K562 (cell line): Measurements from ENCODE around the gene IARS1. TPM values are rescaled to one million over a fixed set of nuclear protein-coding genes. Genes with fewer than 3 reads are reported as not detected.

Source experiments
- CREM ChIP-seq: IDR thresholded peaks from 2 replicates; pipeline ENCODE4 v1.6.1; 2014; ENCODE audit warnings: antibody characterized with exemption, low read depth
- EP400 ChIP-seq: fragments of 450-650 bp; IDR thresholded peaks from 2 replicates; pipeline ENCODE4 v1.6.1; 2017; ENCODE audit warnings: antibody characterized with exemption, mild to moderate bottlenecking, moderate library complexity
- MXD1 ChIP-seq: fragments of 250-450 bp; sonication (Bioruptor Pico); IDR thresholded peaks from 2 replicates; pipeline ENCODE4 v1.8.0; 2021; ENCODE audit warnings: borderline replicate concordance, mild to moderate bottlenecking, moderate library complexity; ENCODE audit not compliant: poor library complexity, severe bottlenecking
- MXI1 ChIP-seq: IDR thresholded peaks from 2 replicates; pipeline ENCODE4 v1.6.1; 2011; ENCODE audit warnings: low read depth, mild to moderate bottlenecking, improper control_type of control experiment, low read length
- NONO ChIP-seq, 2 experiments: fragments of 200-400 bp in 1 of 2; fragments of 450-650 bp in 1 of 2; formaldehyde crosslinking in 1 of 2; IDR thresholded peaks; 2 replicates each; pipeline ENCODE4 v1.6.1; 2017; ENCODE audit warnings: low read depth in 2 of 2, mild to moderate bottlenecking in 2 of 2, moderate library complexity in 2 of 2, low read length in 1 of 2
- OTX1 ChIP-seq: fragments of 450-650 bp; formaldehyde crosslinking; IDR thresholded peaks from 2 replicates; pipeline ENCODE4 v1.4.0; 2022; ENCODE audit warnings: mild to moderate bottlenecking
- PHF8 ChIP-seq: fragments of 200-600 bp; sonication (generic); IDR thresholded peaks from 2 replicates; pipeline ENCODE4 v1.6.1; 2012; ENCODE audit warnings: mixed run types, mild to moderate bottlenecking, inconsistent platforms, low read length, moderate library complexity, borderline replicate concordance
- PKNOX1 ChIP-seq: fragments of 450-650 bp; IDR thresholded peaks from 2 replicates; pipeline ENCODE4 v1.6.1; 2016
- POLR2A ChIP-seq: fragments of 450-650 bp; conservative IDR thresholded peaks from 2 replicates; pipeline ENCODE4 v1.6.1; 2016
- POU5F1 ChIP-seq: fragments of 150-350 bp; IDR thresholded peaks from 2 replicates; pipeline ENCODE4 v1.6.1; 2014; ENCODE audit warnings: borderline replicate concordance, low read length, low read depth, mild to moderate bottlenecking; ENCODE audit not compliant: partially characterized antibody
- RAD51 ChIP-seq: fragments of 450-650 bp; IDR thresholded peaks from 2 replicates; pipeline ENCODE4 v1.7.1; 2016; ENCODE audit warnings: low read depth, mild to moderate bottlenecking, borderline replicate concordance
- RBFOX2 ChIP-seq: fragments of 200-400 bp; formaldehyde crosslinking; IDR thresholded peaks from 2 replicates; pipeline ENCODE4 v1.6.1; 2017; ENCODE audit warnings: low read depth, mild to moderate bottlenecking, low read length, moderate library complexity
- RHOXF2B ChIP-seq: fragments of 250-450 bp; sonication (Bioruptor Pico); conservative IDR thresholded peaks from 2 replicates; pipeline ENCODE4 v1.5.1; 2021
- RNF2 ChIP-seq: sonication (generic); IDR thresholded peaks from 2 replicates; pipeline ENCODE4 v1.6.1; 2016
- SRSF3 ChIP-seq: fragments of 200-400 bp; formaldehyde crosslinking; IDR thresholded peaks from 2 replicates; pipeline ENCODE4 v1.6.1; 2016; ENCODE audit warnings: mild to moderate bottlenecking, low read length, moderate library complexity; ENCODE audit not compliant: insufficient read depth
- TRIM25 ChIP-seq: fragments of 450-650 bp; IDR thresholded peaks from 2 replicates; pipeline ENCODE4 v1.7.0; 2016; ENCODE audit warnings: borderline replicate concordance
- ZC3H4 ChIP-seq: sonication (generic); formaldehyde crosslinking; IDR thresholded peaks from 2 replicates; pipeline ENCODE4 v1.9.0; 2021; ENCODE audit warnings: missing genetic modification reagents, borderline replicate concordance
- ZFX ChIP-seq: sonication (generic); formaldehyde crosslinking; IDR thresholded peaks from 2 replicates; pipeline ENCODE4 v1.8.0; 2022; ENCODE audit warnings: mild to moderate bottlenecking, missing genetic modification reagents, moderate library complexity
- ZNF717 ChIP-seq: fragments of 250-450 bp; sonication (Bioruptor Pico); IDR thresholded peaks from 2 replicates; pipeline ENCODE4 v1.5.0; 2021
- polyA plus RNA-seq, 8 experiments: library from polyadenylated mRNA; depleted of rRNA in 4 of 8; stranded (reverse) in 5 of 8; unstranded in 3 of 8; fragments of >200 nt; fragmentation: Nextera tagmentation in 2 of 8; fragmentation: Illumina TruSeq in 1 of 8; extraction: Ambion mirVana in 2 of 8; extraction: Trizol in 1 of 8; gene quantifications; 2 replicates each; pipeline versions ENCODE4 v1.2.1 to v1.2.3, GENCODE V29; 2011 to 2014; ENCODE audit warnings: inconsistent platforms in 1 of 8, missing spikeins in 1 of 8
- total RNA-seq, 7 experiments: library from RNA; depleted of rRNA in 6 of 7; stranded (reverse); fragments of >200 nt in 6 of 7; fragmentation: Illumina TruSeq in 2 of 7; extraction: Trizol in 2 of 7; gene quantifications; 2 replicates each; pipeline versions ENCODE4 v1.2.1 to v1.2.3, GENCODE V29; 2011 to 2021; ENCODE audit warnings: low replicate concordance in 1 of 7
- TF ChIP-seq, protein P1 (sequence below): fragments of 200-400 bp; formaldehyde crosslinking; IDR thresholded peaks from 2 replicates; pipeline ENCODE4 v1.6.1; 2017; ENCODE audit warnings: mild to moderate bottlenecking, low read depth, low read length, moderate library complexity

Gene IARS1
- total and polyA plus RNA-seq, 9 of the 15 experiments (the other 6 are each of a cell fraction or from before 2014, with no cell fraction given), result 119 to 371 (median 234) TPM

DNA sequence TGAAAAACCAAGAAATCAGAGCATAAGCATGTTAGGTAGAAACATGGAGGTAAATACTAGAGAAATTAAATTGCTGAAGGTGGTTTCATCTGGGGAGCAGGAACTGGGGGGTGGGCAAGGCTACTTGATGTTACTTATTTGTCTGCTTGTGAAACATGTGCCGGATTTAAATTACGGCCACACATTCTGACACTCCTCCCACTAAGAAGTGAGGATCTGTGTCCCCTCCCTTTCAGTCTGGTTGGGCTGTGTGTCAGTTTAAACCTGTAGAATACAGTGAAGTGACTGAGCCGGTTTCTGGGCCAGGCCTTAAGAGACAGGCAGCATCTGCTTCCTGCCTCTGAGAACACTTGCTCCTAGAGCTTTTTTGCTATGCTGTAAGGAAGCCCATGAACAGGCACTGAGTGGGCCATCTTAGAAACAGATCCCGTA lies 2.3 kb upstream of the IARS1 start (continued):
- 0 out of 2 replicates have a peak, but pooled peaks have one; percentile 5 for TF ChIP-seq CREM
- TF ChIP-seq ZC3H4 (CRISPR knock-in tag), result no peak
- TF ChIP-seq TRIM25, result no peak
- TF ChIP-seq RAD51, result no peak
- TF ChIP-seq MXI1, result peak; percentile 47; the same call in 1 of the 2 replicates
- no peak for TF ChIP-seq OTX1 (CRISPR knock-in tag)
- TF ChIP-seq POLR2A, result peak; percentile 10; the same call in 1 of the 2 replicates
- no peak for TF ChIP-seq MXD1 (CRISPR knock-in tag)
- TF ChIP-seq ZFX (CRISPR knock-in tag), result no peak
- peak; percentile 34 for TF ChIP-seq RBFOX2
- TF ChIP-seq PHF8, result peak; percentile 18; the same call in 1 of the 2 replicates
- no peak for TF ChIP-seq NONO (IDR thresholded peaks at IDR 0.05; ENCODE audit: low read depth in 2 of 2, low read length in 1 of 2)
- peak; percentile 70 for TF ChIP-seq PKNOX1
- TF ChIP-seq POU5F1, result no peak
- TF ChIP-seq SRSF3, result no peak
- peak; percentile 51 for TF ChIP-seq EP400
- TF ChIP-seq, protein P1, sequence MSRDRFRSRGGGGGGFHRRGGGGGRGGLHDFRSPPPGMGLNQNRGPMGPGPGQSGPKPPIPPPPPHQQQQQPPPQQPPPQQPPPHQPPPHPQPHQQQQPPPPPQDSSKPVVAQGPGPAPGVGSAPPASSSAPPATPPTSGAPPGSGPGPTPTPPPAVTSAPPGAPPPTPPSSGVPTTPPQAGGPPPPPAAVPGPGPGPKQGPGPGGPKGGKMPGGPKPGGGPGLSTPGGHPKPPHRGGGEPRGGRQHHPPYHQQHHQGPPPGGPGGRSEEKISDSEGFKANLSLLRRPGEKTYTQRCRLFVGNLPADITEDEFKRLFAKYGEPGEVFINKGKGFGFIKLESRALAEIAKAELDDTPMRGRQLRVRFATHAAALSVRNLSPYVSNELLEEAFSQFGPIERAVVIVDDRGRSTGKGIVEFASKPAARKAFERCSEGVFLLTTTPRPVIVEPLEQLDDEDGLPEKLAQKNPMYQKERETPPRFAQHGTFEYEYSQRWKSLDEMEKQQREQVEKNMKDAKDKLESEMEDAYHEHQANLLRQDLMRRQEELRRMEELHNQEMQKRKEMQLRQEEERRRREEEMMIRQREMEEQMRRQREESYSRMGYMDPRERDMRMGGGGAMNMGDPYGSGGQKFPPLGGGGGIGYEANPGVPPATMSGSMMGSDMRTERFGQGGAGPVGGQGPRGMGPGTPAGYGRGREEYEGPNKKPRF, result no peak
- no peak for TF ChIP-seq ZNF717 (CRISPR knock-in tag)
- TF ChIP-seq RNF2, result no peak
- no peak for TF ChIP-seq RHOXF2B
- TF ChIP-seq, all 486 proteins: peak for 26
